Measurements from ENCODE around the gene DHRS7B. TPM values are rescaled to one million over a fixed set of nuclear protein-coding genes. Genes with fewer than 3 reads are reported as not detected.

The DHRS7B gene, protein sequence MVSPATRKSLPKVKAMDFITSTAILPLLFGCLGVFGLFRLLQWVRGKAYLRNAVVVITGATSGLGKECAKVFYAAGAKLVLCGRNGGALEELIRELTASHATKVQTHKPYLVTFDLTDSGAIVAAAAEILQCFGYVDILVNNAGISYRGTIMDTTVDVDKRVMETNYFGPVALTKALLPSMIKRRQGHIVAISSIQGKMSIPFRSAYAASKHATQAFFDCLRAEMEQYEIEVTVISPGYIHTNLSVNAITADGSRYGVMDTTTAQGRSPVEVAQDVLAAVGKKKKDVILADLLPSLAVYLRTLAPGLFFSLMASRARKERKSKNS
- 13.2 and 14.0 TPM in 2 replicates for total RNA-seq

DNA sequence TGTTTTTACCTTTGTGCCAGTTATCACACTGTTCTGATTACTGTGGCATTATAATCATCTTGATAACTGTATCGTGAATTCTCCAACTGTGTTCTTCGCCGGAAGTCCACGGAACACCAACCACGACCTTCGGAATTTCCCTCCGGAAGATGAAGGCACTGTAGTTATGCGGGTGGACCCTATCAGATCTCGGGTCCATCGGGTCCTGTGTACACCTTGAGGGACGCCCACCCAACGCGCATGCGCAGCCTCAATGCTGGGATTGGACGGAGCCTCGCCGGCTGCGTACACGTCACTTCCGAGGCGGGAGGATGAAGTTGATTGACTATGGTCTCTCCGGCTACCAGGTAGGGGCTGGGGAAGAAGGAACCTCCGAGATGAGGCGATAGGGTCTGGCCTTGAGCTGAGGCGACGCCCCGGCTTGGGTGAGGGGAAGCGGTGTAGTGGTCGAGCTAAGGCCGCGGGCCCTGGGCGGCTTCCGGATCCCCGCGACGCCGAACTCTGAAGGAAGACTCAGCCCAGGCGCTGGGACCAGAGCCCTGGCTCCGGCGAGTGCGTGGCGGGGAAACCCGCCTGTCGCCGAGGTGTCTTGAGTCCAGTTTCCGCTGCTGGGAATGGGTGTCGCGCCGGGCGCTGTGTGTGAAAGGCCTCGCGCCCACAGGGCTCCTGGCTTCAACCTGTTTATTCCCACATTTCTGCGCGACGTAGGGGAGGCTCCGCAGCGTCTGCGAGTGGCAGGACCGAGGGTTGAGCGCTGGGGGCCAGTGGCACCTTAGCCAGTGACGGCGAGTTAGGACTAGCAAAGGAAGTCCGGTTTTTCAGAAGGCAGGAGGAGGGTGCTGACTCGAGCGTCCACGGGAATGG lies at the start of gene DHRS7B:
Gene DHRS7B (plus strand): TSS at position 320 of the 864 bp plus-strand sequence. CDS start 8 bp downstream, at position 328.

GRCh38 chr17:21214015-21214776 lies 87.4 kb downstream of the DHRS7B start, which contains the start of gene TMEM11:
TMEM11 (minus strand) TSS chr17:21214161; CDS start chr17:21214152, 9 bp downstream.

Other genes starting within 250 kb of the DHRS7B start
- gene USP22, start 84.0 kb upstream of the DHRS7B start, total RNA-seq, result 210 and 279 TPM in 2 replicates
- 14.3 and 15.5 TPM in 2 replicates for gene TMEM11, start 87.2 kb downstream of the DHRS7B start, total RNA-seq
- gene NATD1, start 126.4 kb downstream of the DHRS7B start, total RNA-seq, result 2.4 and 3.4 TPM in 2 replicates
- 16.3 and 41.7 TPM in 2 replicates for gene MAP2K3, start 157.7 kb downstream of the DHRS7B start, total RNA-seq
- gene KCNJ12, start 249.4 kb downstream of the DHRS7B start, total RNA-seq, result 0.89 and 1.5 TPM in 2 replicates

Measured in smooth muscle cell of the umbilical artery (primary cell).